Measurements from ENCODE around the gene F2RL1.
A peak's percentile ranks its signal among the peaks of the same experiment; 100 is the strongest.
"Not testable (repeated sequence)": the region's sequence is repeated elsewhere in the genome, so short reads cannot be mapped to it uniquely, and the experiment has no call there.

The F2RL1 gene

DNA sequence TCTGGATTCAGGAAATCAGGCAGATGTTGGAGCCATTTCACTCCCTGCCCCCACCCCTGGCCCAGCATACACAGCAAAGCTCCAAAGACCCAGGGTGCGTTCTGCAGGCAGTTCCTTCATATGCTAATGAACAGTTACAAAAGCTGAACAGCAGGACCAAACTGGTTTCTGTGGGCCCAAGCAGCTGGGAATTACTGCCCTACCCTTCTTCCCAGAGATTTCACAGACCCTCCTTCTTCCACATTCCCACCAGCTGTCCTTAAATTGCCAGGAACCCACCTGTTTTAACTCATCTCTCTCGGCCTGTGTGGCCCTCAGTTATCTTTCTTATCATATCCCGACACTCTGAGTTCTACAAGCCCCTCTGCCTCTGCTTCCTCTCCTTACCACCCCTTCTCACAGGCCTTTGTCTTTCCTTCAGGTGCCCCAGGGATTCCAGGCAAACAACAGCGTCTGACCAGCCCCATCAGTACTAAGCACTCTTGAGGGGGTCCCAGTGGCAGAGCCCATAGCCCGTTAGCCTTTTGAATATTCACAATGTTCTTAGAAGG, 10.6 kb upstream of the F2RL1 start:
- no peak for DNase-seq

DNA sequence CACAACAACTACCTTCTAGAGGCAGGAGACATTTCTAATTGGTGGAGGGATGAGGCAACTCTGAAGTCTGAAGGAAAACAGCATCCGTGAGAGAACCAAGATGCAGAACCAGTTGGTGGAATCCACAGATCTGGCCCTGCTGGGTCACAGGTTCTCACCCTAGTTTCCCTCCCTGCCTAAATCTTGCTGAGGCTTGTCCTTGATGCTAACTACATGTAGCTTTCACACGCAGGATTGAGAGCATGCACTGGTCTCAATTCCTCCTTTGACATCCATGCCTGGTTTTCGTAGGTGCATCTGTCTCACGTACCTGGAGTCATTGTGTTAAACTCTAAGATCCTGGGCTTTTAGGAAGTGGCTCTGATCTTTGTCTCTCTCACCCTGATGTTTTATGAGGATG, 9.7 kb upstream of the F2RL1 start:
- no peak for DNase-seq

- no peak for DNase-seq
Observed at GRCh38 chr5:76810236-76810635, 8.6 kb upstream of the F2RL1 start.

DNA sequence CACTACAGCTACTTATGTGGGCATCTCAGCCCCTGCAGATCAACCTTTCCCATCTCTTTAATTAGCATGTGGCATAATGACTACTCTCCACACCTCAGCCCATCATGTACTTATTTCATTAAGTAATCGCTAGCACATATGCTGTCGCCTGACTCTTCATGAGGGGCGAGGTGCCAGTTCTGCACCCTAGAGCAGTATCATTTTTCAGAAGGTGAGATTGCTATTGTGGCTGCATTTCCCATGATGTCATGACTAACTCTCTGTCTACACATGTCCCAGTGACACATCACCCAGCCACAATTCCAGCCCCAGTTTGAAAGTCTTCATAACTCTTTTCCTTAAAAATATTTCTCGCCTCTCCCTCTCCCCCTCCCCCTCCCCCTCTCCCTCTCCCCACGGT, 7.6 kb upstream of the F2RL1 start:
- no peak for DNase-seq

- DNase-seq = not testable (repeated sequence)
Observed at GRCh38 chr5:76812209-76812608, 6.6 kb upstream of the F2RL1 start.

GRCh38 chr5:76813982-76814562, 4.8 kb upstream of the F2RL1 start:
- no peak for DNase-seq

DNA sequence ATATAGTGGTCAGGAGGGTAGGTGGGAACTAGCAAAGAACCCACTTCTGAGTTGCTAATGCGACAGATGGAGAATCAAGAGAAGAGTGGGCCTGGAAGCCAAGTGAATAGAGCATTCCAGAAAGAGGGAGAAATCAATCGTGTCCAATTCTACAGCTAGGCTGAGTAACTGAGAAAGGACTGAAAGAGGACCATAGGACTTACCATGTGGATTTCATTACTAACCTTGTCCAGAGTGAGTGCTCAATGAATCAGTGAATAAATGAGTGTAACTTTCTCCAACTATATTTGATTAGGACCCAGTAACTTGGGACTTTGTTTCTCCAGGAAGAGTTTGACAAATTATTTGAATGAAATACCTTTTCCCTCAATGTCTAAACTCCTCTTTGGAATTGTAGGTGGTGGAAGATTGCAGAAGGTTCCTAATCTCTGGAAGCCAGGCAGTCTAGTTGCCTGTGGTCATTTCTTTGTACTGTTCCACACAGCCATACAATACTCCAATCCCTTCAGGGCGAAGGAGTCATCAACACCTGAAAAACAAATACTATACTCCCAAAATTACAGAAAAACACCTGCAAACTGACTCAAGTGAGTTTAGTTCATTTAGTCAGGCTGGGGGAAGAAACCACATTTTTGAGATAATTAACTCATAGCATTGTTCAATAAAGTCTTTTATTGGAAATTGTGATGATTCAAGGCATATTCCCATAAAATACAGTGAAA, 2.6 kb upstream of the F2RL1 start:
- DNase-seq = no peak

DNA sequence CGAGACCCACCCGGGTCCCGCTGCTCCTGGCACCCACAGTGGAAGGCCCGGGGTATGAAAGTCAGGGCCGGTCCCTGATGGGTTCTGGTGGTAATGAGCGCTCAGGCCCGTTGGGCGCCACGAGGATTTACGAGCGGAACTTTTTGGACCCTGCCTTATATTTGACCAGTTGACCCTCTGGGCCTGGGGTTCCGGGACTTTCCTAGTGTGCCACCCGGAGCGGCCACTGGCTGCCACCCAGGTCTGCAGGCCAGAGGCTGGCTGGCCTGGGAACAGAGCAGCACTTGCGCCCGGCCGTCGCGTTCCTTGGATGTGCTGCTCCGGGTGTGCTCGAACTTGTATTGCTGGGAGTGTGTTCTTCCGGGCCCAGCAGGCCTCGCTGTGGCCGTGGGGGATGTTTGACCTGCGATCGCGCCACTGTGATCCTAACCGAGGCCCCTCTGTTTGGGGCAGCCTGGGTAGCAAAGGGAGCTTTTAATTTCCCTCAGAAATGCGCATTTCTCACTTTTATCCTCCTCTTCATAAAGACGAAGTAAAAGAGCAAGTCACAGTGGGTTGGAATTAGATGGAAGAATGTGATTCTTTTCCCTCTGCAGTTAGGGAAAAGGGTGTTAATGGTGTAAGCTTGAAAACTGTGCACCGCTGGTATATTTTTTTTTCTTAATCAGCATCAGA, 1.2 kb downstream of the F2RL1 start:
- no peak for DNase-seq

DNA sequence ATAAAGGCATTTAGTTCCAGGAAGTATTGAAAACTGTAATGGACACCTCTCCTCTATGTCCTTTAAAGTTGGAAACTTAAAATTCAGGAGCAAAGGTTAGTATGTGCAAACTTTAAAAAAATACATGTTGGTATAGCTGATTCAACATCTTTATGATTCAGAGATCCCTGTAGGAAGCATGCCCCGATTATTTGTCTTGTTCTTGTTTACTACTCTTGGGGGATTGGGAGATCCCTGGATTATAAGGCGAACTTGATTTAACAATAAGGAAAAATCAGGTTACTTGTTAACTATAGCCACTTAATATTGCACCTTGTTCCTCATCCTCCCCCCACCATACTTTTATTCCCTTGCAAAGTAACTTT, 1.7 kb downstream of the F2RL1 start:
- DNase-seq = no peak

DNA sequence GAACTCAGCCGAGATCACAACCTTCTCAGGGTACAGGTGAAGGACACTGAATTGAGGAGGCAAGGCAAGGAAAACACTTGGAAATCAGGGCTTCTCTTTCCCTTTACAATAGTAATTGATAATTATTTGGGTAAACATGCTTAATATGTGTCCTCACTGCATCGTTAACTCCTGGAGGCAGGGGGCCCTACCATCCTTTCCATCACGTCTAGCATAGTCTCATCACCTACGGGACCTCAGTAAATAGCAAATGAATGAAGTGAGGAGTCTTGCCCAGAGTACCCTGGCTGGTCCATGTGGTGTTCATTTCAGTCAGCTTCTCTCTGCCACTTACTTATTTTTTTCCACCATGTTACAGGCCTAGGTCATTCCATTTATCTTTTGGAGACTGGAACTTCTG, 2.3 kb downstream of the F2RL1 start:
- no peak for DNase-seq

GRCh38 chr5:76822105-76822731, 3.4 kb downstream of the F2RL1 start:
- not testable (repeated sequence) for DNase-seq

GRCh38 chr5:76826416-76826815, 7.6 kb downstream of the F2RL1 start:
- DNase-seq = not testable (repeated sequence)

DNA sequence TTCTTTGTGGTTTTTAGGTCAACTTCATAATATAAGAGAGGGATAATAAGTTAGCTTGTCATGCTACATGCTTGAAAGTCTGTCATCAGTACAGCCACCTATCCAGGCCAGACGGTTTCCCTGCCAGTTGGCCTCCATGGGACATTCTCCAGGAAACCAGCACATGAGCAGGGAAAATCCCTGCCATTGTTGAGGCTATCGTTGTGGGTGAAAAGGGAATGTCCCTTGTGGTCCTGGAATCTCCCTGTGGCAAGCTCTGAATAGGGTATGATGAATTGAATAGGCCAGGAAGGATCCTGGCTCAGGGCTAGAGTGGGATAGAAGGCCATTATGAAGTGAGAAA, 12.3 kb downstream of the F2RL1 start:
- DNase-seq = no peak

- DNase-seq = no peak
Observed at GRCh38 chr5:76836181-76836580, 17.4 kb downstream of the F2RL1 start.

GRCh38 chr5:76836585-76836984, 17.8 kb downstream of the F2RL1 start:
- no peak for DNase-seq

DNA sequence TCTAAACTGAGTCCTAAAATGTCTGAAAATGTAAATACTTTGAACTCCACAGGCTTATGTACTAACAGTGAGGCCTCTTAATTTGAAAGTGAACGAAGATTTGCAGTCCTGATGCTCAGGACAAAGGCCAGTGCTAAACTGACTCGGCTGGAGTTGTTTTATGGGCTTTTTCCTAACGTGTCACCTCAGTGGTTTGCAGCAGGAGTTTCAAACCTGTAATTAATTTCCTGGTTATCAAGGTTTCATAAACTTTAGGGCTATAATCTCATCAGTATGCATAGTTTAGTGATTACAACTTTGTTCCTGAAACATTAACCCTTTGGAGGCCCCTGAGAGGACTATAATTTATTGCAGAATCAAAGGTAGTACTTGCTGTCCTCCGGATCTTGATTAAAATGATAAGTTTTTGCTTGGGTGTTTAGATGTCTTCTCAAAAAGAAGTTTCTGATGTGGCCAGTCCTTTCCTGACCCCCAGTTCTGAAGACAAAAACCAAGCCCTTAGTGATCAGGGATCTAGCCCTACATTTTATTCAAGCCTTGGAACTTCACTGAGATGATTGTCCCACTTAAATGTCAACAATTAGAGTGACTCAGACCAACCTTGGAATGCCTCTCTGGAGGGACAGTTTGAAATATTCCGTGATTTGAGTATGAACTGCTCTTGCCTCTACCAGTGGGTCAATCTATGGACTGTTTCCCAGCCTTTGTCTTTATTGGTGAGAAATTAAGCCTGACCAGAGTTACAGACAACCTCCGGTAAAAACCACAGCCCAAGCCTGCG, 19.8 kb downstream of the F2RL1 start:
- no peak for DNase-seq

DNA sequence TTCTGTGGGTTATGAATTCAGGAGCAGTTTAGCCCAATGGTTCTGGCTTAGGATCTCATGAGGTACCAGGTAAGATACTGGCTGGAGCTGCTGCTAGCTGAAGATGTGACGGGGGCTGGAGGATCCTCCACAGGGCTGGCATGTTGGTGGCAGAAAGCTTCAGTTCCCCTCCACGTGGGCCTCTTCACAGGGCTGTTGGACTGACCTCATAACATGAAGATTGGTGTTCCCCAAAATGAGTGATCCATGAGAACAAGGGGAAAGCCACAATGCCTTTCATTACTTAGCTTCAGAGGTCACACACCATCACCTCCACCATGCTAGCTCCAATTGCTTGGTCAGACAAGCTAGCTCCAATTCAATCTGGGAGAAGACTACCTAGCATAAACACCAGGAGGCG, 22.5 kb downstream of the F2RL1 start:
- no peak for DNase-seq

GRCh38 chr5:76845890-76846289, 27.1 kb downstream of the F2RL1 start:
- no peak for DNase-seq

- peak; percentile 36 for DNase-seq
Observed at GRCh38 chr5:76849419-76850291, 30.8 kb downstream of the F2RL1 start, which contains the start of gene S100Z. TSS of gene S100Z (plus strand) at chr5:76850014. CDS start at chr5:76875360, 25,346 bp downstream.

DNA sequence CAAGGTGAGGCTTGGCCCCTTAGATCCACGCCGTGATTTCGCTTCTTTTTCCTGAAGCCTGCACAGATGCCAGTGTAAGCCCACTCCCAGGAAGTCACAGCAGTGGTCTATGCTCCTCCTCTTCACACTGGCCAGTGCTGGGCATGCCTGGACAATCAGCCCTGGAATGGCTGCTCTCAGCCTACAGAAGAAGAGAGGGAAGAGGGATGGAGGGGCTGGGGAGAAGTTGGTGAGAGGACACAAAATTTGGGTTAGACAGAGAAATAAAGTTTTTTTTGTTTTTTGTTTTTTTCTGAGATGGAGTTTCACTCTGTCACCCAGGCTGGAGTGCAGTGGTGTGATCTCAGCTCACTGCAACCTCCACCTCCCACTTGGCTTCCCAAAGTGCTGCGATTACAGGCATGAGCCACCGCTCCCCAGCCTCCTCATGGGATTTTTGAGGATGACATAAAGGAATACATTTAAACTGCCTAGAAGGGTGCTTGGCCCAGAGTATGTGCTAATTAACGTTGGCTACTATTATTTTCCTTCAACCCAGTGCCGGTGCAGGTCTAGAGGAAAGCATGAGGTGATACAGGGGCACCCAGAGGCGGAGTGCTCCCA, 31.8 kb downstream of the F2RL1 start:
- DNase-seq = no peak

GRCh38 chr5:76851728-76852369, 33.0 kb downstream of the F2RL1 start:
- DNase-seq = no peak
